Neural cell (in vitro differentiated cells): ENCODE results near the gene PCP4. TPM values are rescaled to one million over a fixed set of nuclear protein-coding genes. Genes with fewer than 3 reads are reported as not detected.

Source experiments
- H2AFZ ChIP-seq: fragments of 200-600, 300-800 bp; sonication (generic), shearing (Covaris generic); 2 replicates; pipeline ENCODE4 v1.6.0; 2014; ENCODE audit warnings: low read depth, mild to moderate bottlenecking, antibody characterized with exemption, low read length, moderate library complexity
- H3F3A ChIP-seq: fragments of 200-600 bp; shearing (Covaris generic); 2 replicates; pipeline ENCODE4 v1.6.1; 2016; ENCODE audit warnings: mild to moderate bottlenecking, moderate library complexity, mixed read lengths, antibody characterized with exemption, low read length; ENCODE audit not compliant: insufficient read depth, poor library complexity, severe bottlenecking
- H3K27ac ChIP-seq: fragments of 200-600, 300-800 bp; sonication (generic), shearing (Covaris generic); 2 replicates; pipeline ENCODE4 v1.5.1; 2014; ENCODE audit warnings: mild to moderate bottlenecking, low read length, moderate library complexity
- H3K27me3 ChIP-seq: fragments of 300-800, 200-600 bp; sonication (generic), shearing (Covaris generic); 2 replicates; pipeline ENCODE4 v1.6.0; 2014; ENCODE audit warnings: mild to moderate bottlenecking, low read depth, low read length, moderate library complexity; ENCODE audit not compliant: insufficient read depth
- H3K36me3 ChIP-seq: fragments of 300-800, 200-600 bp; sonication (generic), shearing (Covaris generic); 2 replicates; pipeline ENCODE4 v1.5.1; 2014; ENCODE audit warnings: mild to moderate bottlenecking, antibody characterized with exemption, low read length, moderate library complexity; ENCODE audit not compliant: insufficient read depth
- H3K4me2 ChIP-seq: fragments of 300-800, 200-600 bp; sonication (generic), shearing (Covaris generic); 2 replicates; pipeline ENCODE4 v1.6.0; 2014; ENCODE audit warnings: mild to moderate bottlenecking, low read length
- H3K4me3 ChIP-seq: fragments of 300-800, 200-600 bp; sonication (generic), shearing (Covaris generic); 2 replicates; pipeline ENCODE4 v1.5.1; 2014; ENCODE audit warnings: mild to moderate bottlenecking, low read length, moderate library complexity
- H3K79me2 ChIP-seq: fragments of 200-600 bp; shearing (Covaris generic); replicated peaks from 2 replicates; pipeline ENCODE4 v1.6.0; 2014; ENCODE audit warnings: mild to moderate bottlenecking, low read length, moderate library complexity; ENCODE audit not compliant: insufficient read depth
- H3K9ac ChIP-seq: fragments of 300-800, 200-600 bp; sonication (generic), shearing (Covaris generic); 2 replicates; pipeline ENCODE4 v1.6.1; 2016; ENCODE audit warnings: mild to moderate bottlenecking, low read length, mixed read lengths
- H3K9me2 ChIP-seq: fragments of 200-600 bp; shearing (Covaris generic); 2 replicates; pipeline ENCODE4 v1.6.1; 2016; ENCODE audit warnings: mild to moderate bottlenecking, low read length, mixed read lengths; ENCODE audit not compliant: insufficient read depth
- H3K9me3 ChIP-seq: fragments of 200-600, 300-800 bp; sonication (generic), shearing (Covaris generic); 2 replicates; pipeline ENCODE4 v1.6.1; 2016; ENCODE audit warnings: mild to moderate bottlenecking, mixed run types, low read length, moderate library complexity, mixed read lengths
- H4K20me1 ChIP-seq: fragments of 200-600 bp; shearing (Covaris generic); 2 replicates; pipeline ENCODE4 v1.6.1; 2016; ENCODE audit warnings: mild to moderate bottlenecking, mixed run types; ENCODE audit not compliant: insufficient read depth
- CTCF ChIP-seq: fragments of 450-650 bp; IDR thresholded peaks from 2 replicates; pipeline ENCODE4 v1.5.1; 2014; ENCODE audit warnings: antibody characterized with exemption, mild to moderate bottlenecking, moderate library complexity; ENCODE audit not compliant: poor library complexity, severe bottlenecking
- EP300 ChIP-seq: fragments of 450-650 bp; conservative IDR thresholded peaks from 2 replicates; pipeline ENCODE4 v1.6.1; 2014; ENCODE audit warnings: antibody characterized with exemption, mild to moderate bottlenecking, moderate library complexity; ENCODE audit not compliant: poor library complexity, severe bottlenecking
- EZH2 ChIP-seq: fragments of 200-600, 300-800 bp; shearing (Covaris generic), sonication (generic); IDR thresholded peaks from 2 replicates; pipeline ENCODE4 v1.6.1; 2014; ENCODE audit warnings: antibody characterized with exemption, low read length, borderline replicate concordance, mild to moderate bottlenecking; ENCODE audit not compliant: insufficient read depth, poor library complexity, severe bottlenecking
- MXI1 ChIP-seq: fragments of 450-650 bp; conservative IDR thresholded peaks from 2 replicates; pipeline ENCODE4 v1.6.1; 2014; ENCODE audit warnings: antibody characterized with exemption, mild to moderate bottlenecking; ENCODE audit not compliant: poor library complexity, severe bottlenecking
- POLR2AphosphoS5 ChIP-seq: IDR thresholded peaks from 2 replicates; pipeline ENCODE4 v1.6.1; 2012
- RAD21 ChIP-seq: fragments of 450-650 bp; conservative IDR thresholded peaks from 2 replicates; pipeline ENCODE4 v1.6.1; 2014; ENCODE audit warnings: antibody characterized with exemption, mild to moderate bottlenecking, moderate library complexity
- REST ChIP-seq: IDR thresholded peaks from 2 replicates; pipeline ENCODE4 v1.6.1; 2012; ENCODE audit warnings: borderline replicate concordance
- SMC3 ChIP-seq: fragments of 450-650 bp; conservative IDR thresholded peaks from 2 replicates; pipeline ENCODE4 v1.6.1; 2014; ENCODE audit warnings: antibody characterized with exemption, mild to moderate bottlenecking, moderate library complexity; ENCODE audit not compliant: poor library complexity
- TAF1 ChIP-seq: IDR thresholded peaks from 2 replicates; pipeline ENCODE4 v1.6.1; 2012; ENCODE audit warnings: low read depth
- polyA plus RNA-seq: library from polyadenylated mRNA; depleted of rRNA; stranded (reverse); fragments of >200 nt; gene quantifications from 2 replicates; pipeline ENCODE4 v1.2.3, GENCODE V29; 2014

PCP4 gene
- polyA plus RNA-seq, 1 donor from 2014 or later: 10.1 TPM

GRCh38 chr21:39956586-39956985 lies 89.3 kb downstream of the PCP4 start:
- Histone ChIP-seq H3K4me3 (no peak overlapping the region), H3K27me3 (no peaks in the 10 kb centered on the region), H3K4me2 (no peak overlapping the region), H3K9me2 (no peaks in the 10 kb centered on the region), H3F3A (no peaks in the 10 kb centered on the region), H3K79me2 (no peaks in the 10 kb centered on the region), H4K20me1 (no peaks in the 10 kb centered on the region), H2AFZ (no peak overlapping the region), H3K9ac (no peak overlapping the region), H3K27ac (no peak overlapping the region), H3K36me3 (no peaks in the 10 kb centered on the region), H3K9me3 (no peaks in the 10 kb centered on the region)
- TF ChIP-seq CTCF (no peak), TAF1 (no peak), EZH2 (no peak), POLR2AphosphoS5 (no peak), MXI1 (no peak), EP300 (no peak), REST (no peak), RAD21 (no peak), SMC3 (no peak)

GRCh38 chr21:39958731-39959130 lies 91.5 kb downstream of the PCP4 start:
- no peak overlapping the region for H3K4me2 ChIP-seq
- no peaks in the 10 kb centered on the region for H3K36me3 ChIP-seq
- H3K9me3 ChIP-seq: no peaks in the 10 kb centered on the region
- H3F3A ChIP-seq: no peaks in the 10 kb centered on the region
- TF ChIP-seq EP300: no peak
- no peak for TF ChIP-seq SMC3
- no peak for TF ChIP-seq TAF1
- TF ChIP-seq EZH2: no peak
- TF ChIP-seq CTCF: no peak
- no peak for TF ChIP-seq MXI1
- no peak for TF ChIP-seq REST
- TF ChIP-seq POLR2AphosphoS5: no peak
- no peak for TF ChIP-seq RAD21
- H3K79me2 ChIP-seq: no peaks in the 10 kb centered on the region
- no peak overlapping the region for H3K27ac ChIP-seq
- no peaks in the 10 kb centered on the region for H3K9me2 ChIP-seq
- no peaks in the 10 kb centered on the region for H4K20me1 ChIP-seq
- no peaks in the 10 kb centered on the region for H3K27me3 ChIP-seq
- H2AFZ ChIP-seq: no peak overlapping the region
- no peak overlapping the region for H3K4me3 ChIP-seq
- no peak overlapping the region for H3K9ac ChIP-seq
